WI38 (cell line): Measurements from ENCODE around the gene FOXO6.

Source experiments
- H3K4me3 ChIP-seq: 2 replicates; pipeline ENCODE4 v1.5.1; 2011; ENCODE audit warnings: low read depth, mild to moderate bottlenecking, control low read depth, low read length
- CTCF ChIP-seq: IDR thresholded peaks from 2 replicates; pipeline ENCODE4 v1.5.1; 2012; ENCODE audit warnings: low read depth, mild to moderate bottlenecking, control low read depth, low read length

The FOXO6 gene

DNA sequence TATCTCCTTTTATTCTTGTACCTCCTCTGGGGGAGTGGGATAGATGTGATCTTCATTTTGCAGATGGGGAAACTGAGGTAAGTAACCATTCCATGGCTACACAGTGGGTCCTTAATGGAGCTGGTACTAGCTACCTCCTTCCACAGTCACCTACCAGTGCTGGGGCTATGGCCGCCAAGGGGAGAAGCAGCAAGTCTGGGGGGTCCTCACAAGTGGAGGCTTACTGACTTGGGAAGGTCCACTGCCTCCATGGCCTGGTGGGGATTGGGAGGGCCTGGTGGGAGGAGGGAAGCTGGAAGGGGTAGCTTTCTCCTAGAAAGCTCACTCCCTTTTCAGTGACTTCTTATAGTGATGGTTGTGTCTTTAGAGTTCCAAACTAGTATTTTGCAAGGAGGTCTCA, 5.9 kb upstream of the FOXO6 start:
- no peak overlapping the region for H3K4me3 ChIP-seq
- TF ChIP-seq CTCF: no peak

- no peak overlapping the region for H3K4me3 ChIP-seq
- TF ChIP-seq CTCF: no peak
Observed at GRCh38 chr1:41355761-41356160, 5.5 kb upstream of the FOXO6 start.

DNA sequence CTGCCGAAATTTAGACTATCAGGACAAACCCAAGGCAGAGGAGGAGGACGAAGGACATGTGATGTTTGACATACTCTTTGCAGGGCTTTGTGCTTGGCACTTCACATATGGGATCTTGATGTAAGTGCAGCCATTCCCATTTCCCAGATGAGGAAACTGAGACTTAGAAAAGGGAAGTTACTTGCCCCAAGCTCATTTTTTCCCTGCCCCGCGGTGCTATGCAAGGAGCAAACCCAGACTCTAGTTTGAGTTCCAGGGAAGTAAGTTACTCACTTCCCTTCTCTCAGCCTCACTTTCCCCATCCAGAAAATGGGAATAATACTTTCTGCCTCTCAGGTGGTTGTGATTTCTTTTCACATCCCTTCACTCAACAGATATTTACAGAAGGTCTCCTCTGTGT, 4.5 kb upstream of the FOXO6 start:
- no peak for TF ChIP-seq CTCF
- no peak overlapping the region for H3K4me3 ChIP-seq

GRCh38 chr1:41357451-41358101, 3.7 kb upstream of the FOXO6 start:
- TF ChIP-seq CTCF: no peak
- H3K4me3 ChIP-seq: no peak overlapping the region

GRCh38 chr1:41358131-41359021, 2.9 kb upstream of the FOXO6 start:
- no peak for TF ChIP-seq CTCF

DNA sequence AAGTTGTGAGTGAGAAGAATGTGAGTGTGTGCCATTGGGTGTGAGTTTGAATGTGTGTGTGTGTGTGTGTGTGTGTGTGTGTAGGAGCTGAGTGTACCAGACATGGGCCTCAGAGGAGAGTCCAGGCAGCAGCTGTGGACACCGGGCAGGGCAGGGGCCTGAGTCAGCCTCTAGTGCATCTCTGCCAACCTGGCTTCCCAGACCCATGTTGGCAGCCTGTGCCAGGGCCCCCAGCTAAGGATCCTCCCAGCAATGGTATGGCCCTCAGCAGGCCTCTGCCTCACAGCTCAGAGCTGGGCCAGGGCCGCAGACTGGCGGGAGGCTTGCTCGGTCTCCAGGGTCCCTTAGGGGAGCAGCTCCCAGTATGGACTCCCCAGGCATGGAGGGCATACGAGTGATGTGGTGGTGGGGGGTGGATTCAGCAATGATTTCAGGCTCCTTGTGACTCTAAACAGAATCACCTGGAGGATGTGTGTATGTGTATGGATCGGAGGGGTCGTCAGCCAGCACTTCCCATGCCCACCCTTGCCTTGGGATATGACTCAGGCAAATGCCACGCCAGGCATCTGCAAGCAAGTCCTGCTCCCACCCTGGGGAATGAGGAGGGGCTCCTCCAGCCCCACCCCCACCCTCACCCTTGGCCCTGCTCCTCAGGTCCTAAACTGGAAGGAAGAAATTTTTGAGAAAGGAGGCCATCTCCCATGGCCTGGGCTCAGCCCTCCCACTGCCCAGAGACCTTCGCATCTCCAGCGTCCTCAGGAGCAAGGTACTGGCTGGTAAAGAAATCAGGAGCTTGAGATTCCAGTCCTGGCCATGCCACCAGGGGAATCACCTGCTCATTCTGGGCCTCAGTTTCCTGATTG, 1.8 kb upstream of the FOXO6 start:
- TF ChIP-seq CTCF: no peak
- H3K4me3 ChIP-seq: no peak overlapping the region

More at GRCh38 chr1:41358131-41359021, 2.9 kb upstream of the FOXO6 start:
- no peak overlapping the region for H3K4me3 ChIP-seq
